ENCODE data around the gene VLDLR.

Gene VLDLR

DNA sequence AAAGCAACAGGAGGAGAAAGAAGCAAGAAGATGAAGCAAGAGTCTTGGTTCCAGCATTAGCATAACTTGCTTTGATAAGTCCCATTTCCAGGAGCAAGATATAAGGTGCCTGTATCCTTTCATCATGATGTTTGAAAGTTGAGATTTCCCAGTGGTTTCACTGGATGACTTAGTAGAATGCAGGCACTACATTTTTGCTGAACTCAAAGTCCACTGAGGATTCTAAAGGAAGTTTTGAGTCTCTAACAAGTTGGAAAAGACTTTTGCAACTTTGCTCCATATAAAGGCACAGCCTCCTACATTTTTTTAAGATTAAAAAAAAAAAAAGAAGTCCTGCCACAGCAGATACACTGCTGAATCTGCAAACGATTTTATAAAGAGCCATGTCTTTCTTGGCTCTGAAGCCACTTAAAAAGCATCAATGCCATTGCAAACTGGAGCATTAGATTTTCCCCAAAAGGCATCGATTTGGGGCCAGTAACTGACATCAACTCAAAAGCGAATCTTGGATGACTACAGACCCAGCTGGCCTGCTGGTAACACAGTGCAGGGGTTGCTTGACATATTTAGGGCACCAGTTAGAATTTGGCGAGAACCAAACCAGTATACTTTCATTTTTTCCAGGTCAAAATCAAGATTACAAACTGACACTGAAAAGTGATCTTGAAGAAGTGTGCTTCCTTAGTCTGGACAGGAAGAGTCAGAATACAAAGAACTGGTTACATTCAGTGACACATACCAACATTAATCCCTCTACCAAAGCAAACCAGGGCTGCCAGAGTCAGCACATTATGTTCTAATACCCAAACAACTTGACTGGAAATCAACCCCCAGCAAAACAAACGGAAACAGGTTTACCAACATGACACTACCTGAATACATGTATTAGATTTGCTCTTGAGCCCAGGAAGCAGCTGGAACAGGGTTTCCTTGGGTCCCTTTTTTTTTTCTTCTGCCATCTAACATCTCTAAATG is 56.6 kb downstream of the VLDLR start:
- no peak overlapping the region for H3K4me3 ChIP-seq (ENCODE audit: low read length)
- no peak overlapping the region for H3K27ac ChIP-seq (ENCODE audit: low read length)
- no peaks in the 10 kb centered on the region for H3K9me3 ChIP-seq (ENCODE audit: control insufficient read depth, insufficient read depth, low read length)
- no peaks in the 10 kb centered on the region for H3K27me3 ChIP-seq (ENCODE audit: control insufficient read depth, insufficient read depth, low read length)
- no peak for DNase-seq (ENCODE audit: low read depth, low spot score)
- H3K4me1 ChIP-seq (ENCODE audit: control insufficient read depth, insufficient read depth, low read length): peaks cover 2% of the 10 kb centered on the region; the same call in 1 of the 2 replicates
- H3K36me3 ChIP-seq (ENCODE audit: control insufficient read depth, insufficient read depth, low read length): no peaks in the 10 kb centered on the region
- no CpG with 5 or more reads among the region's 5 CpGs for WGBS (ENCODE audit: insufficient coverage, insufficient read length)

DNA sequence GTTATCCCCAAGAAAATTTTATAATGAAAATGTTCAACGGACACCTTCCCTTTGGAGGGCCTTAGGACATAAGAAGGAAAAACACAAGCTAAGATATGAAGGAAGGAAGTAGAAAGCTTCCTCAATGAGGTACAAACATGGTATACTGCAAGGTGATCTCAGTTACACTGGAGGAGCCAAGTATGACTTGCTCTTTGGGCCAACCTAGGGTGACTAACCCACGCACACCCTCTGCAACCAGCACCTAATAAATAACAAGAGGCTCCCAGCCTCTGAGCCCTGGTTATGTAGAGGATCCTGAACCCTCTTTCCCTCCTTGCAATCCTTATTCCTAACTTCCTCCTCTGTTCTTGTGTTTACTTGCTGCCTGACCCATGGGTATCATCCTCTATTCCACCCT is 57.4 kb downstream of the VLDLR start:
- peaks cover 2% of the 10 kb centered on the region; the same call in 1 of the 2 replicates for H3K4me1 ChIP-seq (ENCODE audit: control insufficient read depth, insufficient read depth, low read length)
- WGBS (ENCODE audit: insufficient coverage, insufficient read length): no CpG with 5 or more reads among the region's 2 CpGs
- no peak for DNase-seq (ENCODE audit: low read depth, low spot score)

DNA sequence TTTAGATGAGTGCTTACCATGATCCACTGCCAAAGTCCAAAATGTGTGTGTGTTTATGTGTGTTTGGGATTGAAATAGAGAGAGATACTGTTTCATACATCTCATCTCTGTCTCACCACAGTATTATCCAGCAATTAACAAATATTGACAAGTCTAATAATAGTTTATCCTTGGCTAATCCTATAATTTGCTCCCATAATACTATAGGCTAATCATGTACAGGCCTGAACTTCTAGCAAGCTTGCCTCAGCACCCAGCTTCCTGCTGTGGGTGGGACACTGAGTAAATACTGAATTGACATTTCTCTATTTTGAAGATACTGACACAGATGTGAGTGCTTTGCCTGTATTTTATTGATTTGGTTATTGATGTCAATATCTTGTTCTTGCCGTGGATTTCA is 60.4 kb downstream of the VLDLR start:
- Histone ChIP-seq H3K27ac (ENCODE audit: low read length) (no peak overlapping the region), H3K36me3 (ENCODE audit: control insufficient read depth, insufficient read depth, low read length) (no peaks in the 10 kb centered on the region), H3K9me3 (ENCODE audit: control insufficient read depth, insufficient read depth, low read length) (no peaks in the 10 kb centered on the region), H3K4me3 (ENCODE audit: low read length) (no peak overlapping the region), H3K27me3 (ENCODE audit: control insufficient read depth, insufficient read depth, low read length) (no peaks in the 10 kb centered on the region), H3K4me1 (ENCODE audit: control insufficient read depth, insufficient read depth, low read length) (peaks cover 2% of the 10 kb centered on the region; the same call in 1 of the 2 replicates)
- no CpG with 5 or more reads among the region's 1 CpG for WGBS (ENCODE audit: insufficient coverage, insufficient read length)
- DNase-seq (ENCODE audit: low read depth, low spot score): no peak

More for the DNA sequence above, 57.4 kb downstream of the VLDLR start:
- H3K36me3 ChIP-seq (ENCODE audit: control insufficient read depth, insufficient read depth, low read length): no peaks in the 10 kb centered on the region
- no peak overlapping the region for H3K4me3 ChIP-seq (ENCODE audit: low read length)
- H3K9me3 ChIP-seq (ENCODE audit: control insufficient read depth, insufficient read depth, low read length): no peaks in the 10 kb centered on the region
- H3K27ac ChIP-seq (ENCODE audit: low read length): no peak overlapping the region
- H3K27me3 ChIP-seq (ENCODE audit: control insufficient read depth, insufficient read depth, low read length): no peaks in the 10 kb centered on the region

DNA sequence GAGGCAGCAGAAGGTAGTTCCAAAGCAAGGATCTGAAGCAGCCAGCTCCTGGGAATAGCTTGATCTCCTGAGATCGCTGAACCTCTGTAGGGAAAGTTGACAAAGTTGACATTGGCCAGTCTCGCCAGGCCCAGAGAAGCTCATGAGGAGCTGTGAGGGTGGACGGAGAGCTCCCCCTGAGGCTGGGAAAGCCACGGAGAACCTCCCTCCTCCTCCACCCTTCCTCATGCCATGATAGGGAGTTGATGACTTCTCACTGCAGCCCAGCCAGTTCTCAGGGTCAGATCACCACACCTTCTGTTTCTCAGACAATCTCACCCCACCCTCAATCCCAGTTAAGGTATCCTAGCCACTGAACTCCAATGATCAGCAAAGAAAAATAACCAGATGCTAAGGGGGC is 65.3 kb downstream of the VLDLR start:
- Histone ChIP-seq H3K4me3 (ENCODE audit: low read length) (no peak overlapping the region), H3K9me3 (ENCODE audit: control insufficient read depth, insufficient read depth, low read length) (no peaks in the 10 kb centered on the region), H3K27ac (ENCODE audit: low read length) (no peak overlapping the region), H3K4me1 (ENCODE audit: control insufficient read depth, insufficient read depth, low read length) (no peaks in the 10 kb centered on the region), H3K27me3 (ENCODE audit: control insufficient read depth, insufficient read depth, low read length) (no peaks in the 10 kb centered on the region), H3K36me3 (ENCODE audit: control insufficient read depth, insufficient read depth, low read length) (no peaks in the 10 kb centered on the region)
- WGBS (ENCODE audit: insufficient coverage, insufficient read length): no CpG with 5 or more reads among the region's 4 CpGs
- DNase-seq (ENCODE audit: low read depth, low spot score): no peak

DNA sequence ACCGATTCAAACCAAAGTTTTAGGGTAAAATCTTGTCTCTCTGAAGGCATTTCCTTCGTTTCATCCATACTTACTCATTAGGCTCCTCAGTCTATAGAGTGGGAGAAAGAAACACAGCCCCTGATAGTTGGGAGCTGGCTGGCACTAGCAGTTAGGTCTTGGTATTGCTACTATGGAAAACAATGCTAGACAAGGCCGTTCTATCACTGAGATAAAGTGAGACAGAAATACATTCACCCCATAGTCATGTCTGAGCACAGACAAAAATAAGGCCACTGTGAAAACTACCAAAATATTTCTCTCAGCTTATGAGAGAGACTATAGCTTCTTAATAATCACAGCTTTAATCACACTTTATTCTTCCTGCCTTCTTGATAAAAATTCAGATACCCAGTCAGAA is 67.0 kb downstream of the VLDLR start:
- H3K27me3 ChIP-seq (ENCODE audit: control insufficient read depth, insufficient read depth, low read length): no peaks in the 10 kb centered on the region
- H3K36me3 ChIP-seq (ENCODE audit: control insufficient read depth, insufficient read depth, low read length): no peaks in the 10 kb centered on the region
- H3K9me3 ChIP-seq (ENCODE audit: control insufficient read depth, insufficient read depth, low read length): no peaks in the 10 kb centered on the region
- no CpG with 5 or more reads among the region's 3 CpGs for WGBS (ENCODE audit: insufficient coverage, insufficient read length)
- no peak for DNase-seq (ENCODE audit: low read depth, low spot score)
- no peaks in the 10 kb centered on the region for H3K4me1 ChIP-seq (ENCODE audit: control insufficient read depth, insufficient read depth, low read length)
- no peak overlapping the region for H3K27ac ChIP-seq (ENCODE audit: low read length)
- no peak overlapping the region for H3K4me3 ChIP-seq (ENCODE audit: low read length)

DNA sequence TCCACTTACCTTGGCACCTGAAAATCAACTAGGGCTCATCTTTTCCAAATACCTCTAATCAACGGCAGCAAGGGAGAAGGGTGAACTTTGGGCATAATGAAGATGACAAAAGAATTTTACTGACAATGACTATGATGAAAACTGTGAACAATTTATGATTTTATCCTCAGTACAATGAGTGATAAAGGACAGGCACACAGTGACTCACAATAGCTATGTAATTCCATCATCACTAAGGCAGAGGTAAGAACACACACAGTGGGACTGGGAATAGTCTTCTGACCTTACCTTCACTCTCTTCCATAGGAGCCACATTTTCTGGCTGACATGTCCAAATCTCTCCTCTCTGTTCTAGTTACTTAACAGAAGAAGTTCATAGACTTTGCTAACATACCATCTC is 69.6 kb downstream of the VLDLR start:
- Histone ChIP-seq H3K27me3 (ENCODE audit: control insufficient read depth, insufficient read depth, low read length) (no peaks in the 10 kb centered on the region), H3K4me1 (ENCODE audit: control insufficient read depth, insufficient read depth, low read length) (no peaks in the 10 kb centered on the region), H3K9me3 (ENCODE audit: control insufficient read depth, insufficient read depth, low read length) (no peaks in the 10 kb centered on the region), H3K36me3 (ENCODE audit: control insufficient read depth, insufficient read depth, low read length) (no peaks in the 10 kb centered on the region), H3K27ac (ENCODE audit: low read length) (no peak overlapping the region), H3K4me3 (ENCODE audit: low read length) (no peak overlapping the region)
- no peak for DNase-seq (ENCODE audit: low read depth, low spot score)
- WGBS (ENCODE audit: insufficient coverage, insufficient read length): no CpG with 5 or more reads among the region's 1 CpG

DNA sequence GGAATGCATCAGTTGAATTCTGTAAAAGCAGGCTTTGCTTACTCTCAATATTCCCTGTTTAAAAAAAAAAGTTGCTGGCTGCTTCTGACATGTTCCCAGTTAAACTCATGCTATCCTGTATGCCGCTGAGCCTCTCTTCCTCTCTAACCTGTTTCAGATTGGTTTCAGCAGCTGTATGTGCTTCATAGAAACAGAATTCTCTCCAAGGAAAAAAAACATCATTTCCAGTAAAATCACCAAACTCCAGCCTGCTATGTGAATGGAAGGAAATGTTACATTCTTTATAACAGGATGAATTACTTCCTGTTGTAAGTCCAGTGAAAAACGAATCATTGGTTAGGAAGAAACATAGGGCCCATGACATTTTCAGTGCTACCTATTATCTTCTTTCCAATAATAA is 70.0 kb downstream of the VLDLR start:
- H3K27ac ChIP-seq (ENCODE audit: low read length): no peak overlapping the region
- DNase-seq (ENCODE audit: low read depth, low spot score): no peak
- H3K4me3 ChIP-seq (ENCODE audit: low read length): no peak overlapping the region
- no peaks in the 10 kb centered on the region for H3K36me3 ChIP-seq (ENCODE audit: control insufficient read depth, insufficient read depth, low read length)
- H3K27me3 ChIP-seq (ENCODE audit: control insufficient read depth, insufficient read depth, low read length): no peaks in the 10 kb centered on the region
- no CpG with 5 or more reads among the region's 2 CpGs for WGBS (ENCODE audit: insufficient coverage, insufficient read length)
- no peaks in the 10 kb centered on the region for H3K9me3 ChIP-seq (ENCODE audit: control insufficient read depth, insufficient read depth, low read length)
- no peaks in the 10 kb centered on the region for H3K4me1 ChIP-seq (ENCODE audit: control insufficient read depth, insufficient read depth, low read length)

DNA sequence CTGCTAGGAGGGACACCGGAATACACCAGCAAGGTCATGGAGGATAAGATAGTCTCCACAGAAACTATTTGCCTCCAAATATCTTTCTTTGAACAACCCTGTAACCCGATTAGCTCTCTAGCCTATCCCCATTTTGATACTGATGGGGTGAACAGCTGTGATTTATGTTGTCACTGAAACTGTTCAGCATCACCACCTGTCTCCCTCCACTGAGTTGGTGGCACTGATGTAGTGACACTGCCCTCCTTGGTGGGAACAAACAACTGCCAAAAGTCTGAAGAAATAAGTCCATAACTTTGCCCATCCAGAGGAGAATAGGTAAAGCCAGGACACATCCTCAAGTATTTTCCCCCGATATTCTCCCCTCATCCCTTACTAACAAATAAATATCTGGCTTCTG is 71.5 kb downstream of the VLDLR start:
- Histone ChIP-seq H3K27ac (ENCODE audit: low read length) (no peak overlapping the region), H3K9me3 (ENCODE audit: control insufficient read depth, insufficient read depth, low read length) (no peaks in the 10 kb centered on the region), H3K4me1 (ENCODE audit: control insufficient read depth, insufficient read depth, low read length) (no peaks in the 10 kb centered on the region), H3K4me3 (ENCODE audit: low read length) (no peak overlapping the region), H3K36me3 (ENCODE audit: control insufficient read depth, insufficient read depth, low read length) (no peaks in the 10 kb centered on the region), H3K27me3 (ENCODE audit: control insufficient read depth, insufficient read depth, low read length) (no peaks in the 10 kb centered on the region)
- WGBS (ENCODE audit: insufficient coverage, insufficient read length): no CpG with 5 or more reads among the region's 3 CpGs
- DNase-seq (ENCODE audit: low read depth, low spot score): no peak

DNA sequence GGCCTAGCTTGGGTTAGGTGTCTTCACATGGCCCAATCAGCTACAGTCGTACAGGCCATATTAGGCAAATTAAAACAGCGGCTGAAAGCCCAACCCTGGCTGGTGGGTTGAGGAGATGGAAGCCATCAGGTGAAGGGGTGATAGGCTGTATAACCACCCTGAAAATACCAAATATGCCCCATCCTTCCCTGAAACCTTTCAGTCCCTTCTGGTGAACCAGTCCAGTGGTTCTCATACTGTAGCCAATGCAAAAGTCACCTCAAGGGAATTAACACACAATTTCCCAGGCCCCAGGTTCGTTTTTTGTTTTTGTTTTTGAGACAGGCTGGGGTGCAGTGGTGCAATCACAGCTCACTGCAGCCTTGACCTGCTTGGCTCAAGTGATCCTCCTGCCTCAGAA is 75.9 kb downstream of the VLDLR start:
- Histone ChIP-seq H3K27ac (ENCODE audit: low read length) (no peak overlapping the region), H3K9me3 (ENCODE audit: control insufficient read depth, insufficient read depth, low read length) (no peaks in the 10 kb centered on the region), H3K4me3 (ENCODE audit: low read length) (no peak overlapping the region), H3K27me3 (ENCODE audit: control insufficient read depth, insufficient read depth, low read length) (no peaks in the 10 kb centered on the region), H3K4me1 (ENCODE audit: control insufficient read depth, insufficient read depth, low read length) (peaks cover 2% of the 10 kb centered on the region; the same call in 1 of the 2 replicates), H3K36me3 (ENCODE audit: control insufficient read depth, insufficient read depth, low read length) (no peaks in the 10 kb centered on the region)
- no peak for DNase-seq (ENCODE audit: low read depth, low spot score)
- WGBS (ENCODE audit: insufficient coverage, insufficient read length): no CpG with 5 or more reads among the region's 3 CpGs

DNA sequence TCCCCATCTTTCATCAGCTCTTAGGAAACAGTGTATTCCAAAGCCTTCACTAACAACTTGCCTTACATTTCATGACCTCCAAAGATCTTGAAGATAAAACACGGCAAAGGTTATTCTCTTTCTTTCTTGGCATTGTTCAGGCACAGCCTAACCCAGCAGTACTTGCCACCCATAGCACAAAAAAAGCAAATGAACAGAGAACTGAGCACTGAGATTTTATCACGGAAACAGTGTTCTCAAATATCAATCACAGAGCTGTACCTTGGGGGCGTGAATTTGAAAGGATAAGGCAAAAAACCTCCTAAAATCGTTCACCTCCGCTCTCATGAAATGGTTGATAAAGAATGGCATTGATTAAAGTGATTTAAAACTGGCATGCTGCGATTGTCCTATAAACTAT is 78.8 kb downstream of the VLDLR start:
- H3K4me3 ChIP-seq (ENCODE audit: low read length): no peak overlapping the region
- no peaks in the 10 kb centered on the region for H3K9me3 ChIP-seq (ENCODE audit: control insufficient read depth, insufficient read depth, low read length)
- H3K27me3 ChIP-seq (ENCODE audit: control insufficient read depth, insufficient read depth, low read length): no peaks in the 10 kb centered on the region
- no peak overlapping the region for H3K27ac ChIP-seq (ENCODE audit: low read length)
- H3K36me3 ChIP-seq (ENCODE audit: control insufficient read depth, insufficient read depth, low read length): no peaks in the 10 kb centered on the region
- H3K4me1 ChIP-seq (ENCODE audit: control insufficient read depth, insufficient read depth, low read length): peaks cover 2% of the 10 kb centered on the region; the same call in 1 of the 2 replicates
- no peak for DNase-seq (ENCODE audit: low read depth, low spot score)
- no CpG with 5 or more reads among the region's 6 CpGs for WGBS (ENCODE audit: insufficient coverage, insufficient read length)
